ENCODE results near the gene NAALADL2.
"Not testable (repeated sequence)": the region's sequence is repeated elsewhere in the genome, so short reads cannot be mapped to it uniquely, and the experiment has no call there.

NAALADL2 gene

GRCh38 chr3:175445741-175446140 lies 586.6 kb downstream of the NAALADL2 start:
- DNase-seq = no peak

- DNase-seq = no peak
Measured at GRCh38 chr3:175447521-175447920, 588.4 kb downstream of the NAALADL2 start.

- no peak for DNase-seq
Measured at GRCh38 chr3:175453361-175453760, 594.2 kb downstream of the NAALADL2 start.

- no peak for DNase-seq
Measured at GRCh38 chr3:175456466-175456865, 597.3 kb downstream of the NAALADL2 start.

- DNase-seq = no peak
Measured at GRCh38 chr3:175457301-175457700, 598.2 kb downstream of the NAALADL2 start.

GRCh38 chr3:175460849-175461399 lies 601.8 kb downstream of the NAALADL2 start:
- not testable (repeated sequence) for DNase-seq

- no peak for DNase-seq
Measured at GRCh38 chr3:175464362-175464761, 605.2 kb downstream of the NAALADL2 start.

GRCh38 chr3:175469124-175469523 lies 610.0 kb downstream of the NAALADL2 start:
- no peak for DNase-seq

- DNase-seq = no peak
Measured at GRCh38 chr3:175475765-175476164, 616.6 kb downstream of the NAALADL2 start.

- no peak for DNase-seq
Measured at GRCh38 chr3:175476489-175476888, 617.4 kb downstream of the NAALADL2 start.

- no peak for DNase-seq
Measured at GRCh38 chr3:175477651-175478224, 618.6 kb downstream of the NAALADL2 start.

- no peak for DNase-seq
Measured at GRCh38 chr3:175478301-175478700, 619.2 kb downstream of the NAALADL2 start.

GRCh38 chr3:175479175-175479574 lies 620.0 kb downstream of the NAALADL2 start:
- no peak for DNase-seq

- DNase-seq = no peak
Measured at GRCh38 chr3:175479800-175480199, 620.7 kb downstream of the NAALADL2 start.

GRCh38 chr3:175484666-175485065 lies 625.5 kb downstream of the NAALADL2 start:
- DNase-seq = no peak

GRCh38 chr3:175485436-175485835 lies 626.3 kb downstream of the NAALADL2 start:
- no peak for DNase-seq

- DNase-seq = no peak
Measured at GRCh38 chr3:175486255-175486654, 627.1 kb downstream of the NAALADL2 start.

- DNase-seq = no peak
Measured at GRCh38 chr3:175489406-175489805, 630.3 kb downstream of the NAALADL2 start.

GRCh38 chr3:175493301-175493700 lies 634.2 kb downstream of the NAALADL2 start:
- DNase-seq = no peak

- no peak for DNase-seq
Measured at GRCh38 chr3:175495331-175495730, 636.2 kb downstream of the NAALADL2 start.

- no peak for DNase-seq
Measured at GRCh38 chr3:175502155-175502554, 643.0 kb downstream of the NAALADL2 start.

GRCh38 chr3:175511219-175511785 lies 652.2 kb downstream of the NAALADL2 start:
- DNase-seq = no peak

GRCh38 chr3:175512700-175513099 lies 653.6 kb downstream of the NAALADL2 start:
- no peak for DNase-seq

GRCh38 chr3:175518459-175518858 lies 659.3 kb downstream of the NAALADL2 start:
- DNase-seq = no peak

- DNase-seq = no peak
Measured at GRCh38 chr3:175521406-175521805, 662.3 kb downstream of the NAALADL2 start.

Data from NCI-H526 treated with DMSO at 0.1 percent for 48 hours (cell line).